Lower leg skin (tissue), 4 donors: ENCODE data around the gene C9. TPM values are rescaled to one million over a fixed set of nuclear protein-coding genes. Genes with fewer than 3 reads are reported as not detected.

Experiments
- DNase-seq, 2 donors: peaks; one replicate each; pipeline ENCODE4 v3.0.0-alpha.2; 2019; ENCODE audit warnings: low spot score in 2 of 2
- H3K4me3 ChIP-seq: fragments of 200-600 bp; sonication (generic); 2 replicates; pipeline ENCODE4 v1.5.1; 2017; ENCODE audit warnings: mild to moderate bottlenecking, low read depth; ENCODE audit not compliant: poor library complexity, severe bottlenecking
- CTCF ChIP-seq, 3 donors: fragments of 450-650 bp; IDR thresholded peaks; one replicate each; pipeline ENCODE4 v1.5.1; 2016; ENCODE audit warnings: antibody characterized with exemption in 3 of 3, mild to moderate bottlenecking in 3 of 3, moderate library complexity in 2 of 3
- POLR2A ChIP-seq, 2 donors: fragments of 450-650 bp; IDR thresholded peaks; one replicate each; pipeline ENCODE4 v1.6.1; 2016 to 2017; ENCODE audit warnings: antibody characterized with exemption in 2 of 2, mild to moderate bottlenecking in 1 of 2, moderate library complexity in 1 of 2
- WGBS, 2 donors: methylation state at CpG; one replicate each; pipeline ENCODE4 v1.1.5; 2018; 5-methylcytosine and 5-hydroxymethylcytosine counted together
- intact Hi-C: fragments of 100-400 bp; cut with DNase I; formaldehyde crosslinking; loops from one replicate; pipeline ENCODE4 v1.15.0; 2023; ENCODE audit warnings: low total_unique reads
- total RNA-seq, 4 donors: library from RNA; depleted of rRNA; stranded (reverse); fragments of >200 nt; gene quantifications; one replicate each; pipeline ENCODE4 v1.1.0, GENCODE V29; 2016

Gene C9
- total RNA-seq, 4 donors from 2014 or later, result not detected

GRCh38 chr5:39379693-39380092 lies 15.4 kb upstream of the C9 start:
- no peak overlapping the region for H3K4me3 ChIP-seq
- TF ChIP-seq CTCF (IDR thresholded peaks at IDR 0.05), result no peak
- no peak for TF ChIP-seq POLR2A (IDR thresholded peaks at IDR 0.05)
- intact Hi-C loops, result no loop called here
- 84 to 87% methylated on average over 3 of the region's 3 CpGs for WGBS, 2 donors
- no peak for DNase-seq

GRCh38 chr5:39377613-39378012 lies 13.3 kb upstream of the C9 start:
- intact Hi-C loops, result no loop called here
- no peak overlapping the region for H3K4me3 ChIP-seq
- 29 to 36% methylated on average over 2 of the region's 2 CpGs for WGBS, 2 donors
- no peak for TF ChIP-seq POLR2A (IDR thresholded peaks at IDR 0.05)
- no peak for TF ChIP-seq CTCF (IDR thresholded peaks at IDR 0.05)
- no peak for DNase-seq

- peak in 1 of 2 donors; percentile 54 for DNase-seq
- 36 to 39% methylated on average over 3 of the region's 3 CpGs for WGBS, 2 donors
- H3K4me3 ChIP-seq, result no peak overlapping the region
- TF ChIP-seq POLR2A (IDR thresholded peaks at IDR 0.05) (no peak), CTCF (IDR thresholded peaks at IDR 0.05) (no peak)
- intact Hi-C loops, result no loop called here
Measured at GRCh38 chr5:39376293-39376714, 12.0 kb upstream of the C9 start.

GRCh38 chr5:39373791-39374190 lies 9.5 kb upstream of the C9 start:
- no peak overlapping the region for H3K4me3 ChIP-seq
- WGBS, 2 donors, result 80 to 84% methylated on average over 2 of the region's 2 CpGs
- intact Hi-C loops, result no loop called here
- TF ChIP-seq CTCF (IDR thresholded peaks at IDR 0.05) (no peak), POLR2A (IDR thresholded peaks at IDR 0.05) (no peak)
- DNase-seq, result no peak

GRCh38 chr5:39371367-39371635 lies 7.0 kb upstream of the C9 start:
- intact Hi-C loops, result no loop called here
- TF ChIP-seq CTCF (IDR thresholded peaks at IDR 0.05) (no peak), POLR2A (IDR thresholded peaks at IDR 0.05) (no peak)
- H3K4me3 ChIP-seq, result no peak overlapping the region
- no peak for DNase-seq
- WGBS, 2 donors, result 82 to 85% methylated on average over 3 of the region's 3 CpGs

GRCh38 chr5:39370555-39371366 lies 6.5 kb upstream of the C9 start:
- WGBS, 2 donors, result 60 to 61% methylated on average over 10 of the region's 10 CpGs
- TF ChIP-seq CTCF (IDR thresholded peaks at IDR 0.05), result no peak
- TF ChIP-seq POLR2A (IDR thresholded peaks at IDR 0.05), result no peak
- no peak overlapping the region for H3K4me3 ChIP-seq
- no peak for DNase-seq
- intact Hi-C loops, result no loop called here
